ENCODE data around the gene EPB41L3. TPM values are rescaled to one million over a fixed set of nuclear protein-coding genes. Genes with fewer than 3 reads are reported as not detected.

The EPB41L3 gene
- polyA plus RNA-seq, 3 donors, result 25.2 to 56.6 (median 51.3) TPM

GRCh38 chr18:5582849-5583681, 39.3 kb upstream of the EPB41L3 start:
- peak; percentile 71 to 92 (median 87) for DNase-seq
- peak overlapping the region; percentile 55 to 85 for H3K27ac ChIP-seq (ENCODE audit: low read depth in 1 of 2, low read length in 2 of 2)
- H3K4me1 ChIP-seq (ENCODE audit: control insufficient read depth in 1 of 2, insufficient read depth in 2 of 2, low read length in 2 of 2), result peaks cover 16 to 20% of the 10 kb centered on the region in 2 donors
- H3K36me3 ChIP-seq (replicated peaks in 1 of 2; ENCODE audit: control insufficient read depth in 1 of 2, insufficient read depth in 2 of 2, low read length in 2 of 2), result no peaks in the 10 kb centered on the region
- H2AFZ ChIP-seq (ENCODE audit: insufficient read depth, low read depth, low read length, poor library complexity, severe bottlenecking), result no peak overlapping the region
- no peak for TF ChIP-seq CTCF (IDR thresholded peaks at IDR 0.05)
- intact Hi-C loops (cut with micrococcal nuclease), result no loop called here
- Mint-ChIP-seq H3K36me3 (no peaks in the 10 kb centered on the region), H3K4me1 (peaks cover 16% of the 10 kb centered on the region), H3K4me3 (peak overlapping the region in 1 of 2 donors; percentile 46), H3K27me3 (ENCODE audit: low read depth in 3 of 3) (peaks cover 10 to 16% (median 13%) of the 10 kb centered on the region in 3 donors), H3K9me3 (peaks cover 0 to 2% (median 0%) of the 10 kb centered on the region in 7 donors), H3K27ac (peak overlapping the region; percentile 87 to 95 (median 89))
- no peaks in the 10 kb centered on the region for H3K27me3 ChIP-seq (ENCODE audit: control insufficient read depth in 2 of 2, insufficient read depth in 2 of 2, low read length in 2 of 2)
- H3K9ac ChIP-seq (ENCODE audit: insufficient read depth, low read length, poor library complexity, severe bottlenecking), result peak overlapping the region; percentile 39
- H3K79me2 ChIP-seq (ENCODE audit: insufficient read depth, low read length), result no peaks in the 10 kb centered on the region
- peak overlapping the region in 1 of 3 experiments; percentile 17 for H3K4me3 ChIP-seq (replicated peaks in 1 of 3; ENCODE audit: low read depth in 2 of 3, low read length in 3 of 3)
- WGBS (ENCODE audit: insufficient coverage), result 80% methylated on average over 4 of the region's 10 CpGs
- H3K9me3 ChIP-seq (replicated peaks in 1 of 2; ENCODE audit: control insufficient read depth in 1 of 2, insufficient read depth in 1 of 2, low read length in 2 of 2), result no peaks in the 10 kb centered on the region
- no peaks in the 10 kb centered on the region for H4K20me1 ChIP-seq (ENCODE audit: insufficient read depth, low read length)
- peak overlapping the region; percentile 22 for H3K4me2 ChIP-seq (replicated peaks; ENCODE audit: extremely low read depth, low read length, poor library complexity, severe bottlenecking)

GRCh38 chr18:5582076-5582475, 38.3 kb upstream of the EPB41L3 start:
- Histone ChIP-seq H4K20me1 (ENCODE audit: insufficient read depth, low read length) (no peaks in the 10 kb centered on the region), H3K4me3 (replicated peaks in 1 of 3; ENCODE audit: low read depth in 2 of 3, low read length in 3 of 3) (no peak overlapping the region), H3K4me1 (ENCODE audit: control insufficient read depth in 1 of 2, insufficient read depth in 2 of 2, low read length in 2 of 2) (peaks cover 16 to 20% of the 10 kb centered on the region in 2 donors), H3K9ac (ENCODE audit: insufficient read depth, low read length, poor library complexity, severe bottlenecking) (no peak overlapping the region), H3K9me3 (replicated peaks in 1 of 2; ENCODE audit: control insufficient read depth in 1 of 2, insufficient read depth in 1 of 2, low read length in 2 of 2) (no peaks in the 10 kb centered on the region), H2AFZ (ENCODE audit: insufficient read depth, low read depth, low read length, poor library complexity, severe bottlenecking) (no peak overlapping the region), H3K27me3 (ENCODE audit: control insufficient read depth in 2 of 2, insufficient read depth in 2 of 2, low read length in 2 of 2) (peaks cover 0 to 2% of the 10 kb centered on the region in 2 donors), H3K36me3 (replicated peaks in 1 of 2; ENCODE audit: control insufficient read depth in 1 of 2, insufficient read depth in 2 of 2, low read length in 2 of 2) (no peaks in the 10 kb centered on the region), H3K4me2 (replicated peaks; ENCODE audit: extremely low read depth, low read length, poor library complexity, severe bottlenecking) (no peak overlapping the region), H3K79me2 (ENCODE audit: insufficient read depth, low read length) (no peaks in the 10 kb centered on the region), H3K27ac (ENCODE audit: low read depth in 1 of 2, low read length in 2 of 2) (no peak overlapping the region)
- H3K27me3 Mint-ChIP-seq (ENCODE audit: low read depth in 3 of 3), result peaks cover 13 to 17% (median 15%) of the 10 kb centered on the region in 3 donors
- DNase-seq, result no peak
- no peak overlapping the region for H3K4me3 Mint-ChIP-seq
- peaks cover 0 to 2% (median 0%) of the 10 kb centered on the region in 7 donors for H3K9me3 Mint-ChIP-seq
- H3K4me1 Mint-ChIP-seq, result peaks cover 16% of the 10 kb centered on the region
- WGBS (ENCODE audit: insufficient coverage), result 82% methylated on average over 3 of the region's 5 CpGs
- no peak for TF ChIP-seq CTCF (IDR thresholded peaks at IDR 0.05)
- peak overlapping the region in 5 of 7 donors; percentile 50 to 91 (median 78) for H3K27ac Mint-ChIP-seq
- intact Hi-C loops (cut with micrococcal nuclease), result no loop called here
- H3K36me3 Mint-ChIP-seq, result no peaks in the 10 kb centered on the region
